ENCODE data around the gene FAM135A.
"Not testable (repeated sequence)": the region's sequence is repeated elsewhere in the genome, so short reads cannot be mapped to it uniquely, and the experiment has no call there.

Gene FAM135A

GRCh38 chr6:70470016-70470415 is 56.7 kb downstream of the FAM135A start:
- no peak for DNase-seq

- not testable (repeated sequence) for DNase-seq
Measured at GRCh38 chr6:70470510-70470909, 57.2 kb downstream of the FAM135A start.

GRCh38 chr6:70474751-70475150 is 61.4 kb downstream of the FAM135A start:
- DNase-seq, result no peak

- DNase-seq, result no peak
Measured at GRCh38 chr6:70479236-70479635, 65.9 kb downstream of the FAM135A start.

GRCh38 chr6:70486638-70487037 is 73.3 kb downstream of the FAM135A start:
- not testable (repeated sequence) for DNase-seq

GRCh38 chr6:70489364-70489763 is 76.1 kb downstream of the FAM135A start:
- no peak for DNase-seq

- DNase-seq, result no peak
Measured at GRCh38 chr6:70494833-70495232, 81.5 kb downstream of the FAM135A start.

GRCh38 chr6:70495790-70496189 is 82.5 kb downstream of the FAM135A start:
- DNase-seq, result not testable (repeated sequence)

- no peak for DNase-seq
Measured at GRCh38 chr6:70502484-70502883, 89.2 kb downstream of the FAM135A start.

- DNase-seq, result no peak
Measured at GRCh38 chr6:70503813-70504465, 90.6 kb downstream of the FAM135A start.

- no peak for DNase-seq
Measured at GRCh38 chr6:70506321-70506720, 93.0 kb downstream of the FAM135A start.

GRCh38 chr6:70507161-70507560 is 93.9 kb downstream of the FAM135A start:
- no peak for DNase-seq

GRCh38 chr6:70508953-70509352 is 95.6 kb downstream of the FAM135A start:
- DNase-seq, result no peak

- no peak for DNase-seq
Measured at GRCh38 chr6:70510600-70510999, 97.3 kb downstream of the FAM135A start.

GRCh38 chr6:70518723-70519122 is 105.4 kb downstream of the FAM135A start:
- DNase-seq, result no peak

GRCh38 chr6:70520575-70520974 is 107.3 kb downstream of the FAM135A start:
- no peak for DNase-seq

GRCh38 chr6:70524721-70525286 is 111.5 kb downstream of the FAM135A start:
- no peak for DNase-seq

- DNase-seq, result no peak
Measured at GRCh38 chr6:70527071-70527737, 113.9 kb downstream of the FAM135A start.

- no peak for DNase-seq
Measured at GRCh38 chr6:70530023-70530422, 116.7 kb downstream of the FAM135A start.

- no peak for DNase-seq
Measured at GRCh38 chr6:70531133-70531532, 117.8 kb downstream of the FAM135A start.

- no peak for DNase-seq
Measured at GRCh38 chr6:70537266-70537665, 124.0 kb downstream of the FAM135A start.

GRCh38 chr6:70538376-70538775 is 125.1 kb downstream of the FAM135A start:
- no peak for DNase-seq

GRCh38 chr6:70547313-70547712 is 134.0 kb downstream of the FAM135A start:
- no peak for DNase-seq

GRCh38 chr6:70547905-70548304 is 134.6 kb downstream of the FAM135A start:
- DNase-seq, result no peak
